IMR-90 (cell line): ENCODE results near the gene WNK4.

Experiments used
- BHLHE40 ChIP-seq: fragments of 150-350 bp; IDR thresholded peaks from 2 replicates; pipeline ENCODE4 v1.6.1; 2016; ENCODE audit warnings: mild to moderate bottlenecking, low read depth, low read length
- CEBPB ChIP-seq: IDR thresholded peaks from 2 replicates; pipeline ENCODE4 v1.6.1; 2012; ENCODE audit warnings: low read depth, low read length, improper control_type of control experiment
- CTCF ChIP-seq: conservative IDR thresholded peaks from 2 replicates; pipeline ENCODE4 v1.5.1; 2012; ENCODE audit warnings: mild to moderate bottlenecking, low read depth, low read length, improper control_type of control experiment
- FOS ChIP-seq: fragments of 150-350 bp; IDR thresholded peaks from 2 replicates; pipeline ENCODE4 v1.6.1; 2016; ENCODE audit warnings: low read depth, low read length
- MAFK ChIP-seq: IDR thresholded peaks from 2 replicates; pipeline ENCODE4 v1.6.1; 2012; ENCODE audit warnings: low read depth, low read length, improper control_type of control experiment
- POLR2A ChIP-seq: IDR thresholded peaks from 2 replicates; pipeline ENCODE4 v1.6.1; 2012; ENCODE audit warnings: mild to moderate bottlenecking, low read depth, low read length
- RAD21 ChIP-seq: IDR thresholded peaks from 2 replicates; pipeline ENCODE4 v1.6.1; 2012; ENCODE audit warnings: low read length, improper control_type of control experiment
- RCOR1 ChIP-seq: IDR thresholded peaks from 2 replicates; pipeline ENCODE4 v1.6.1; 2012; ENCODE audit warnings: mild to moderate bottlenecking, low read length, improper control_type of control experiment; ENCODE audit not compliant: insufficient replicate concordance
- RFX5 ChIP-seq: IDR thresholded peaks from 2 replicates; pipeline ENCODE4 v1.8.0; 2012; ENCODE audit warnings: low read depth, mild to moderate bottlenecking, low read length, moderate library complexity
- SMC3 ChIP-seq: fragments of 150-350 bp; IDR thresholded peaks from 2 replicates; pipeline ENCODE4 v1.6.1; 2016; ENCODE audit warnings: low read depth, mild to moderate bottlenecking, antibody characterized with exemption, low read length, moderate library complexity
- USF2 ChIP-seq: fragments of 150-350 bp; IDR thresholded peaks from 2 replicates; pipeline ENCODE4 v1.6.1; 2017; ENCODE audit warnings: mild to moderate bottlenecking, antibody characterized with exemption, low read length, low read depth

- TF ChIP-seq CTCF = no peak
- no peak for TF ChIP-seq POLR2A
- TF ChIP-seq RCOR1 = no peak
- TF ChIP-seq USF2 = no peak
- TF ChIP-seq FOS = no peak
- no peak for TF ChIP-seq RFX5
- TF ChIP-seq RAD21 = no peak
- TF ChIP-seq CEBPB = no peak
- TF ChIP-seq MAFK = no peak
- no peak for TF ChIP-seq SMC3
- no peak for TF ChIP-seq BHLHE40
Measured at GRCh38 chr17:42821176-42821575, 40.8 kb downstream of the WNK4 start.
